Stomach (tissue), 4 donors: ENCODE data around the gene SIGLEC10.

Source experiments
- CTCF ChIP-seq, 7 experiments: fragments of 450-650 bp in 4 of 7; fragments of 200-600 bp in 3 of 7; sonication (generic) in 3 of 7; IDR thresholded peaks; one replicate each; pipeline ENCODE4 v1.5.1; 2016 to 2019; ENCODE audit warnings: antibody characterized with exemption in 7 of 7, control low read depth in 2 of 7, mild to moderate bottlenecking in 1 of 7
- EP300 ChIP-seq: sonication (generic); formaldehyde crosslinking; IDR thresholded peaks from one replicate; pipeline ENCODE4 v1.6.1; 2017; ENCODE audit warnings: antibody characterized with exemption
- POLR2A ChIP-seq, 4 donors: fragments of 450-650 bp; IDR thresholded peaks; one replicate each; pipeline ENCODE4 v1.6.1; 2016; ENCODE audit warnings: antibody characterized with exemption in 4 of 4, control low read depth in 2 of 4, mild to moderate bottlenecking in 1 of 4, moderate library complexity in 1 of 4
- POLR2AphosphoS5 ChIP-seq, 3 donors: sonication (generic); formaldehyde crosslinking; IDR thresholded peaks; one replicate each; pipeline ENCODE4 v1.6.1; 2016; ENCODE audit warnings: antibody characterized with exemption in 3 of 3

- TF ChIP-seq CTCF (IDR thresholded peaks at IDR 0.05) (no peak), POLR2AphosphoS5 (IDR thresholded peaks at IDR 0.05) (no peak), EP300 (no peak), POLR2A (IDR thresholded peaks at IDR 0.05) (no peak)
Observed at GRCh38 chr19:51421229-51422052, 4.0 kb upstream of the SIGLEC10 start.
